OCI-LY3 (cell line): ENCODE measurements around the gene LAMA3.

Source experiments
- CTCF ChIP-seq: fragments of 200-600, 300-600 bp; sonication (generic); IDR thresholded peaks from 2 replicates; pipeline ENCODE4 v1.5.1; 2014; ENCODE audit warnings: antibody characterized with exemption, low read length, low read depth
- EZH2phosphoT487 ChIP-seq: fragments of 200-600 bp; shearing (Covaris generic); IDR thresholded peaks from 2 replicates; pipeline ENCODE4 v1.6.1; 2018; ENCODE audit warnings: antibody characterized with exemption, mixed run types, low read depth

GRCh38 chr18:23971097-23971440 lies 281.8 kb downstream of the LAMA3 start:
- TF ChIP-seq CTCF (no peak), EZH2phosphoT487 (no peak)
